HG03439 (cell line): ENCODE measurements around the gene SNAPC2.

Experiments
- ATAC-seq: cut with Tn5 transposase; IDR thresholded peaks from one replicate; pipeline ENCODE4 v1.9.1; 2021; ENCODE audit warnings: mild to moderate bottlenecking, moderate library complexity; ENCODE audit not compliant: unreplicated experiment

The SNAPC2 gene, protein sequence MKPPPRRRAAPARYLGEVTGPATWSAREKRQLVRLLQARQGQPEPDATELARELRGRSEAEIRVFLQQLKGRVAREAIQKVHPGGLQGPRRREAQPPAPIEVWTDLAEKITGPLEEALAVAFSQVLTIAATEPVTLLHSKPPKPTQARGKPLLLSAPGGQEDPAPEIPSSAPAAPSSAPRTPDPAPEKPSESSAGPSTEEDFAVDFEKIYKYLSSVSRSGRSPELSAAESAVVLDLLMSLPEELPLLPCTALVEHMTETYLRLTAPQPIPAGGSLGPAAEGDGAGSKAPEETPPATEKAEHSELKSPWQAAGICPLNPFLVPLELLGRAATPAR

DNA sequence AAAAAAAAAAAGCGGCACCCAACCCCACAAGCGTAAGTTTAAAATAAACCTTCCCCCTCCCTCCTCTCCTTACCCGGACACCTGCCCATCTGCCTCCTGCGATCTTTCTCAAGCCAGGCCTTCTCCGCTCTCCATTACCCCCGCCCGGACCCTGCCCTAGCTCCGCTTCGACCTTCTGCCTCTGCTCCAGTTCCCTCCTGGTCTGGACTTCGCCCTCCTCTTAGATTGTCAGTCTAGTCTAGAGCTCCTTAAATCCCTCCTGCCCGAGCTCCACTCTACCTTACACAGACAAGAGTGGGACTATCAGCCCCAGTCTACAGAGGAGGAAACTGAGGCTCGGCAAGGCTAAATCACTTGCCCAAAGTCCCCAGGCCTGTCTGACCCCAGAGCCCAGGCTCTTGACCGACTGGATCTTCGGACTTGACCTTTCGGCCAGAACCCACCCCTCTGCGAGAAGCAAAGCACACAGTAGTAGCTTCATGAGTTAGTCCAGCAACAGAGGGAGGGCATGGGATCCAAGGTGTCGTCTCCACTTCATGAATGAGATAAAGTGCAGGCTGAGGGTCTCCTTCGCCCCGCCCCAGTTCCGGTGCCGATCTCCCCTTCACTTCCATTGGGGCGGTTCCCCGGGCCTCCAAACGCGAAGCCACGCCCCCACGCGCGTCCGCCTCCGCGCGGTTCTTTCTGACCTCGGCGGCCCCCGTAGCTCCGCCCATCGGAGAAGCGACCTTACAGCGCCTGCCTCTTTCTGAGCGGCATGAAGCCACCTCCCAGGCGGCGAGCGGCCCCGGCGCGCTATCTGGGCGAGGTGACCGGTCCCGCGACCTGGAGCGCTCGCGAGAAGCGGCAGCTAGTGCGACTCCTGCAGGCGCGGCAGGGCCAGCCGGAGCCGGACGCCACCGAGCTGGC, at the start of gene SNAPC2:
Gene SNAPC2, plus strand, starts transcription at position 729 of the 909 bp plus-strand sequence. Its CDS starts 29 bp downstream, at position 758.
- peak; percentile 59 for ATAC-seq

DNA sequence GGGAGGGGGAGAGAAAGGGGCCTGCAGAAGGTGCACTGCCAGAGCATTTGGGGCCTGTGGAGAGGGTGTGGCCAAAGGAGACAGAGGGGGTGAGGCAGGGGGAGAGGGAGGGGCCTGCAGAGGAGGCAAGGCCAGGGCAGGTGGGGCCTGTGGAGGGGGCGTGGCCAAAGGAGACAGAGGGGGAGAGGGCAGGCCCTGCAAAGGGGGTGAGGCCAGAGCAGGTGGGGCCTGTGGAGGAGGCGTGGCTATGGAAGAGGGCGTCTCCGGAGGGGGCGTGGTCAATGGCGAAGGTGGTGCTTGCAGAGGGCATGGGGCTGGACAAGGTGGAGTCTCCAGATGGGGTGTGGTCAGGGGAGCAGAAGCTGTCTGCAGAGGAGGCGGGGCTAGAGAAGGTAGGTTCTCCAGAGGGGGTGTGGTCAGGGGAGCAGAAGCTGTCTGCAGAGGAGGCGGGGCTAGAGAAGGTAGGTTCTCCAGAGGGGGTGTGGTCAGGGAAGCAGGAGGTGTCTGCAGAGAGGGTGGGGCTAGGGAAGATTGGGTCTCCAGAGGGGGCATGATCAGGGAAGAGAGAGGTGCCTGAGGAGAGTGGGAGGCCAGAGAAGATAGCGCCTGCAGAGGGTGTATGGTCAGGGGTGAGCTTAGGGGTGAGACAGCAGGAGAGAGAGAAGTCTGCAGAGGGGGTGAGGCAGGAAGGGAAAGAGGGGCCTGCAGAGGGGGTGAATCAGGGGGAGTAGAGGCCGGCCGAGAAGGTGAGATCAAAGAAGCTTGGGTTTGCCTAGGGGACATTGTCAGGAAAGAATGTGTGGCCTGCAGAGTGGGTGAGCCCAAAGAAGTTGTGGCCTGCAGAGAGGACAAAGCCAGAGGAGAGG, 49.3 kb upstream of the SNAPC2 start:
- ATAC-seq, result no peak

DNA sequence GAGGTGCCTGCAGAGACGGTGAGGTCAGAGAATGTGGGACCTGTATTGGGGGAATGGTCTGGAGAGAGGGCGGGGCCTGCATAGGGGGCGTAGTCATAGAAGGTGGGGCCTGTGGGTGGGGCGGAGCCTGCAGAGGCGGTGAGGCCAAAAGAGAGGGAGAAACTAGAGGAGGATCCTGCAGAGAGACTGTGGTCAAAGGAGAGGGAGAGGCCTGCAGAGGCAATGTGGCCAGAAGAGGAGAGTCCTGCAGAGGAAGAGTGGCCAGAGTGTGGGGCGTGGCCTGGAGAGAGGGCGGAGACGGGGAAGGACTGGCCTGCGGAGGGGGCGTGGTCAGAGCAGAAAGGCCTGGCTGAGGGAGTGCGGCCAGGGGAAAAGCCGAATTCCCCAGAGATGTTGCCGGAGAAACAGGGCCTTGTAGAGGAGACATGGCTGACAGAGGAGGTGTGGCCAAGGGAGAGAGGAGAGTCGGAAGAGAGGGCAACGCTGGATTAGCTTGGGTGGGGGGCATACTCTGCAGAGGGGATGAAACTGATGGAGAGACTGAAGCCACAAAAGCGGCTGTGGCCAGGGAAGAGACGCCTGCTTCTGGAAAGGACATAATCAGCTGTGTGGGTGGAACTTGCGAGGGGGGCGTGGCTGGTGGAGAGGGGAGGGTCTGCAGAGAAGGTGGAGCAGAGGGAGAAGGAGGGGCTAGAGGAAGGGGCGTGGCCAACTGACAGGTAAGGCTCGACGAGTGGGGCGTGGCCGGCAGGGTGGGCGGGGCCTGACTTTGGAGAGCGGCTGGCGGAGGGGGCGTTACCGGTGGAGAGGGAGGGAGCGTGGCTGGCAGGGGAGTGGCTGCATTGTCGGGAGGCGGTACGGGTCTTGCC, 48.5 kb upstream of the SNAPC2 start:
- ATAC-seq, result no peak

DNA sequence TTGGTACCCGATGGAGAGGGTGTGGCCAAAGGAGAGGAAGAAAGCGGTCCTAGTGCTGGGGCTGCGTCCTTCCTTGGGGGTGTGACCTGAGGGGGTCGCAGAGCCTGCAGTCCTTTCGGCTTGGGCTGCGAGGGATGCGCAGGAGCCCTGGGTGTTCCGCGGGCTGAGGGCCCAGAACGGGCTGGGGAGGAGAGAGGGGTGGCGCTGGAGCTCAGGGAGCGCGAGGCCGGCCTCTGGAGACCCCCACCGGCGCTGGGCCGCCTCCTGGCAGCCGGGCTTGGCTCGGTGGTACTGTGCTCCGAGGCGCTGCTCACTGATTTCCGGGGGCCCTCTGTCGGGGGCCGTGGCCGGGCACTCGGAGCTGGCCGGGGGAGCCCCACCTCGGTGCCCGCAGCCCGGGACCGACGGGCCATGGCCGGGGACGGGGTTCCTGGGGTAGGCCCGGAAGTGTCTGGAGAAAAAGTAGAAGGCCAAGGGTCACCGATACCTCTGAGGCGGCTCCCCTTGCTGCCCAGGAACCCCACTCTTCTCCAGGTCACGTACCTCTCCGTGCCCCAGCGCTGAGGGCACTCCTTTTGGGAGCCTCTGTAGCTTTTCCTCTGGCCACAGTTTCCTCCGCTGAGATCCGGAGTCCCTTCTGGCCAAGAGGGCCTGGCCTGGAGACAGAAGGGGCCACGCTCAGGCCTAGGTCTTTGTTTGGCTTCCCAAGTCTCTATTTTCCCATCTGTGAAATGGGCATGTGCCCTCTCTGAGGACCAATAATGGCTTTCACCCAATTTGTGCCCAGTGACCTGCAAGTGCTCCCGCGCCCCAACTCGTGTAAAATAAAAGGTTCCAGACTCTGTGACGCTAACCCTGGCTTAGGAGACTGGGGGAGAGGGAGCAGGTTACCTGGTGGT, 47.6 kb upstream of the SNAPC2 start:
- ATAC-seq, result no peak

DNA sequence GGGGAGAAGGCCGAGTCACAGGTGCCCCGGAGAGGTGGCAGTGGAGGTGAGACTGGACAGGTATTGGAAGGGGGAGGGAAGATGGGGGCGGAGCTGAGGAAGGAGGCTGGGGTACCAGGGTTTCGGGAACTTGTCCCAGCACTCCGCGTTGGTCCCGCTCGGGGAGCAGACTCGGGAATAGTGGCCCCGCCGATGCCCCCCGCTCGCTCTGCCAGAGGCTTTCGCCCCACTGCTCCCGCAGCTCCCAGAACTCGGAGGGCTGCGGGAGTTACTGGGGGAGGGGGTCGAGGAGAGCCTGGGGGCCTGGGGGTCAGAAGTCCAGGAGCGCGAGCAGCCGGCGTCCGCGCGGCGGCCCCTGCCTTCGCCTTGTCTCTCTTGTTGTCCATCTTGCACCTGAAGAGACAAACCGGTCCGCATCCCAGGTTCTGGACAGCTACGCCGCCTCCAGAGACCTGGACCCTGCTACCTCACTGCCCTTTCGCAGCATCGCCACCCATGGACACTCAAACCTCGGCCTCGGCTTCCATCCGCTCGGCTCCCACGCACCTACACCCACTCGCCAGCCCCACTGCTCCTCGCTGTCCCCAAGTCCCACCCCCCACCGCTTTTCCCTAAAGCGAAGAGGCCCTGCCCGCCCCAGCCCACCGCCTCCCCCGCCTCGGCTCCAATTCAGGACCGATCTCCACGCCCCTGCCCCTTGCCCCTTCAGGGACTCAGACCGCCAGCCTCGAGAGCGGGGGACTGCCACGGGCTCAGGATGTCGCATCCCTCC, 46.6 kb upstream of the SNAPC2 start:
- no peak for ATAC-seq

DNA sequence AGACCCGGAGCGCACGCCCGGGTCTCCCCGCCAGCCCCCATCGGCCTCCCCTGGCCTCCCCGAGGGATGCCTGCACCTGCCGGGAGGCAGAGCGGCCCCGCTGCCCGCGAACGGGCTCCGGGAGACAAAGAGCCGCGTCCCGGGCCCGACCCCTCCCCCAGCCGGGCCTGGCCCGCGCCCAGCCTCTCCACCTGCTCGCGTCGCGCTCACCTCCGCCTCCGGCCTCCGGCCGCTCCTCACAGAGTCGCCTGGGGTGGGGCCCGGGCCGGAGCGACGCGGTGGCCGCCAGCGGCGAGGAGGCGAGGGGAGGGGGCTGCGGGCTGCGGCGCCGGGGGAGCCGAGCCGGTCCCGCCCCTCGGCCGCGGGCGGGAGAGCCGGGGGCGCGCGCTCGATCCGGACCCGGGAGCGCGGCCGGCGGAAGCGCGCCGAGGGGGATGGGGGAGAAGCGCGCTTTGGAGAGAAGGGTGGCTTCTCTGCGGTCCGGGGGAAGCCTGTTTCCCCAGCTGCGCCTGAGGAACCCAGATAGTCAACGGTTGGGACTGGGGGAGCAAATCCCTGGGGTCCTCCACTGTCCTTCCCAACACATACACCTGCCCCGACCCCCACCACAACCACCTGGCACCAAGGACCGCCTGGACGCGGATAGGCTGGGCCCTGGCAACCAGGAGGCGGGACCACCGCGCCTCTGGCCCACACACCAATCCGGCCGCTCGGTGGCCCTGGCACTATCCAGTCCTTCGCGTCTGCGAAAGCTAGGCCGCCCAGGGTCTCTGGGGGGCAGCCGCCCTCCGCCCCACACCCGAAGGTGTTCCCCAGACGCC, 45.9 kb upstream of the SNAPC2 start, which contains the start of gene PRR36:
Gene PRR36, minus strand, starts transcription at position 315 of the 821 bp plus-strand sequence. CDS start 701 bp downstream, outside the sequence.
- ATAC-seq, result no peak

DNA sequence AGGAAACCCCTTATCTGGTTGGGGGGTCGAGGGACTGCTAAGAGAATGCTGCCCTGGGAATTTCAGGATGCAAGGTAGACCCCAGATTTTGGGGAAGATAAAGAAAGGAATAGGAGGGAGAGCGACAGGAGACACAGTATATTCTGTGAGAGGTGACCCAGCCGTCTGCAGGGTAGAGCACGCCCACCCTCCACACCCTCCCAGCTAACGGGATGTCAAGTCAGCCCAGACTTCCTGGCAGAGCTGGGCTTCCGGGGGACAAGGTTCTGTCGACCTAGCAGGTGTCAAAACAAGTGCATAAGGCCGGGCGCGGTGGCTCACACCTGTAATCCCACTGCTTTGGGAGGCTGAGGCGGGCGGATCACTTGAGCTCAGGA, 45.3 kb upstream of the SNAPC2 start:
- ATAC-seq, result no peak

DNA sequence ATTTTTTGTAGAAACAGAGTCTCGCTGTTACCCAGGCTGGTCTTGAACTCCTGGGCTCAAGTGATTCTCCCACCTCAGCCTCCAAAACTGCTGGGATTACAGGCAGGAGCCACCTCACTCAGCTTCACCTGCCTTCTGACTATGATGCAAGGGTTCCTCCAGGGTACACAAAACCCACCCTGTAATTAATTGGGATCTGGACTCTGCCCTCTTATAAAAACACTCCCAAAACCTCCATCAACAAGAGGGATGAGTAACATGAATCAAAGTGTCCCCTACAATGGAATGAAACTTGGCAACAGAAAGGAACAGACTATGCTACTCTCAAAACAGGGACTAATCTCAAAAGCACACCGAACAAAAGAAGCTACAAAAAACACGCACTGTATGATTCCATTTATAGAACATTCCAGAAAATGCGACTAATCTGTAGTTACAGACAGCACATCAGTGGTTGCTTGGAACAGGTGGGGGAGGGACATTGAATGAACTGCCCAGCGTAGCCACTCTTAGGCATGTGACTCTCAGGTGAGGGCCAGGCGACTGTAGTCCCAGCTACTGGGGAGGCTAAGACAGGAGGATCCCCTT, 42.8 kb upstream of the SNAPC2 start:
- ATAC-seq, result no peak

DNA sequence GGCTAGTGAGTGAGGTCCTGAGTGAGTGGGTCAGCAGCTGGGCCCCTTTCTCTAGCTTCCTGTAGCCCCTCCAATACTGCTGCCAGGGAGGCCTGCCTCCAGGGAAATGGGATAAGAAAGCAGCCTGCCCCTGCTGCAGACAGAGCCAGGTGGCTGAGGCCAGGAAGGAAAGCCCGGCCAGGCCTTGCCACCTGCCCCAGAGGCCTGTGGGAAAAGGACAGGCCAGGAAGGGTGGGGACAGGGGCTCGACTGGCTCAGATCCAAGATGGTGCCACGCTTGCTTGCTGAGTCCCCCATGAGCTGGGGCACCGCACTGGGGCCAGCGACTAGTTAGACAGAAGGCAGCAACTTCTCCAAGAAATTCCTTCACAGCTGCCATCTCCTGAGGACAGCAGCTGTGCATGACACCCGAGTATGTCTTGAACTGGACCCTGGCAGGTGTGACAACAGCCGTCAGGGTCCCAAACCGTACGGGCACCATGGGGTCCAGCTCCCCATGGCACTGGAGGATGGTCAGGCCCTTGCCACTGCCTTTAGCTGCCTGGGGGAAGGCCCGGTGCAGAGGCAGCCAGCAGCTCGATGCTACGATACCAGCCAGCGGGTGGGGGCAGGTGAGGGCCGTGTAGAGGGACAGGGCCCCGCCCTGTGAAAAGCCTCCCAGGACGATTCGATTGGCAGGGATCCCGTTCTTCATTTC, 40.9 kb upstream of the SNAPC2 start:
- ATAC-seq, result no peak

DNA sequence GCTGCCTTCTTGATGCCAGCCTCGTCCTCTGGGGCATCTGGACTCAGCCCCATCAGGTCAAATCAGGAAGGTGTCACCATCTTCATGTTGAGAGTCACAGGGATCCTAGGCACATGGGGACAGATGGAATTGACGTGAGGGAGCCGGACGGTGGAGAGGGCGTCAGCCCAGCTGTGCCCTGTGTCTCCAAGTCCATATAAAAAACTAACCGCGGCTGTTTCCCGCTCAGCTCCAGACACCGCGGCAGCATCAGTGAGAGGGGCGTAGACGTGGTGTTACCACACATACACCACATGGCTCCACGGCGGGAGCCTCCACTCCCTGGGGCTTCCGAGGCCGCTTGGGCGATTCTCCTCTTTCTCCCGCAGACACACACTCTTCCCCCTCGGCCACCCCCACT, 40.3 kb upstream of the SNAPC2 start:
- no peak for ATAC-seq

DNA sequence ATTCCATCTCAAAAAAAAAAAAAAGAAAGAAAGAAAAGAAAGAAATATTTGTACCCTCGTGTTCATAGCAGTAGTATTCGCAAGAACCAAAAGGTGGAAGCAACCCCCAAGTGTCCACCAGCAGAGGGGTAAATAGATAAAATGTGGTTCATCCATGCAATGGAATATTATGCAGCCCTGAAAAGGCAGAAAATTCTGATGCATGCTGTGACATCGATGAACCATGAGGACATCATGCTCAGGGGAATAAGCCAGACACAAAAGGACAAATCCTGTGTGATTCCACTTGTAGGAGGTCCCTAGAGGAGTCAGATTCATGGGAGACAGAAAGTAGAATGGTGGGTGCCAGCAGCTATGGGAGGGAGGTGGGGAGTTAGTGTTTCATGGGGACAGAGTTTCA, 38.2 kb upstream of the SNAPC2 start:
- no peak for ATAC-seq

DNA sequence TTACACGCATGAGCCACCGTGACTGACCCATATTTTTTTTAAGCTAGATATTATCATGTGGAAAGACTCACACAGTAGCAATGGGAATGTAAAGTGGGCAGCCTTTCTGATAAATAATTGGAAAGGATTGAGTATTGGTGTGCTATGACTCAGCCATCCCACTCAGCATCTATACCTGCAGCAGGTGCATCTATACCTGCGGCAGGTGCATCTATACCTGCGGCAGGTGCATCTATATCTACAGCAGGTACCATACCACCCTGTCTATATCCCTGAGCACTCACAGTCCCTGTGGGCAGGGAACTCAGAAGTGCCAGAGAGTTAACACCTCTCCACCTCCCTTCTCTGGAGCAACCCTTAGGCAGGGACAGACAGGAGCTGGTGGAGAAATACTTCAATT, 37.0 kb upstream of the SNAPC2 start:
- no peak for ATAC-seq

DNA sequence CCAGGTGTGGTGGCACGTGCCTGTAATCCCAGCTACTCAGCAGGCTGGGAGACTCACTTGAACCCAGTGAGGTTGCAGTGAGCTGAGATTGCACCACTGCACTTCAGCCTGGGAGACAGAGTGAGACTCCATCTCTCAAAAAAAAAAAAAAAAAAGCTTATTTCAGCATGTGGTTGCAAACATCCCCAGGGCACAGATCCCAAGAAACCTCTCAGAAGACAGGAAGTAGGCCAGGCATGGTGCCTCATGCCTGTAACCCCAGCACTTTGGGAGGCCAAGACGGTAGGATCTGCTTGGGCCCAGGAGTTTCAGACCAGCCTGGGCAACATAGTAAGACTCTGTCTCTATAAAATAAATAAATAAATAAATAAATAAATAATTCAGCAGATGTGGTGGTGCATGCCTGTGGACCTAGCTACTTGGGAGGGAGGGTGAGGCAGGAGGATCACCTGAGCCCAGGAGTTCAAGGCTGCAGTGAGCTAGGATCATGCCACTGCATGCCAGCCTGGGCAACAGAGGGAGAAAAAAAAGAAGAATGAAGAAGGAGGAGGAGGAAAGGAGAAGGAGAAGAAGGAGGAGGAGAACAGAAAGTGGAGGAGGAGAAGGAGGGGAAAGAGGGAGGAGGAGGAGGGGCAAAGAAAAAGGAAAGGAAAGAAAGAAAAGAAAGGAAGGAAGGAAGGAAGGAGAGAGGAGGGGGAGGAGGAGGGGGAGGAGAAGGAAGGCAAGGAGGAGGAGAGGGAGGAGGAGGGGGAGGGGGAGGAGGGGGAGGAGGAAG, 36.2 kb upstream of the SNAPC2 start:
- ATAC-seq, result no peak

DNA sequence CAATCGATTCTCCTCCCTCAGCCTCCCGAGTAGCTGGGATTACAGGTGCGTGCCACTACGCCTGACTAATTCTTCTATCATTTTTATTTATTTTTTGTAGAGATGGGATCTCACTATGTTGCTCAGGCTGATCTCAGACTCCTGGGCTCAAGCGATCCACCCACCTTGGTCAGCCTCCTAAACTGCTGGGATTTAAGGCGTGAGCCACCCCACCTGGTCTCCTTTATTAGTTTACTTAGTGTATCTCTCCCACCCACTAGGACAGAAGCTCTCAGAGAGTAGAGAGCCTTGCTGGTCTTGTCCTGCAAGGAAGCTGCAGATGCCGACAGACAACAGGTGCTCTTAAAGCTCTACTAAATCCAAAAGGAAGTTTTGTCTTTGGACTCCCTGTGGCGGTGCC, 34.3 kb upstream of the SNAPC2 start:
- no peak for ATAC-seq

DNA sequence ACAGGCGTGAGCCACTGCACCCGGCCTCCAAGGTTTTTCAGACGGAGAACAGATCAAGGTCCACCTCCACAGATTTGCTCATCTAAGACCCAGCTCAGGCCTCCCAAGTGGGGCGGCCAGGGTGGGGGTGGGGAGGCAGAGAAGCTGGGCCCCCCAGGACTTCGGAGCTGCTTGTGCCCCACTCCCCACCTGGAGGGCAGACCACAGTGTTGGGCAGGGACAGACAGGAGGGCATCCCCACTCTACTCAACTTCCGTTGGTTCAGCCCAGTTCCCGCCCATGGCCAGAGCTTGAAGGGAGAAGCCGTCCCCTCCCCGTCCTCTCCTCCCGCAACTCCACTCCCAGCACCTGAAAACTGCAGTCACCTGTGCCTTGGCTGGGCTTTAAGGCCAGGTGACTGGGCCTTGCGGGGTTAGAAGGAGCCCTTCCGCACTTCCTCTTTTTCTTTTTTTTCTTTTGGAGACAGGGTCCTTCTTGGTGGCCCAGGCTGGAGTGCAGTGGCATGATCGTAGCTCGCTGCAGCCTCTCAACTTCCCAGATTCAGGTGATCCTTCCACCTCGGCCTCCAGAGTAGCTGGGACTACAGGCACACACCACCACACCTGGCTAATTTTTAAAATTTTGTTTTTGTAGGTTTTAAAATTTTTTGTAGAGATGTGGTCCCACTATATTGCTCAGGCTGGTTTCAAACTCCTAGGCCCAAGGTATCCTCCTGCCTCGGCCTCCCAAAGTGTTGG, 32.6 kb upstream of the SNAPC2 start:
- no peak for ATAC-seq
